Measurements from ENCODE around the gene BIN2. TPM values are rescaled to one million over a fixed set of nuclear protein-coding genes. Genes with fewer than 3 reads are reported as not detected.

Gene BIN2
- total and polyA plus RNA-seq, 10 of the 15 experiments (the other 5 are each of a cell fraction or from before 2014, with no cell fraction given) = 8.6 to 42.9 (median 32.1) TPM

DNA sequence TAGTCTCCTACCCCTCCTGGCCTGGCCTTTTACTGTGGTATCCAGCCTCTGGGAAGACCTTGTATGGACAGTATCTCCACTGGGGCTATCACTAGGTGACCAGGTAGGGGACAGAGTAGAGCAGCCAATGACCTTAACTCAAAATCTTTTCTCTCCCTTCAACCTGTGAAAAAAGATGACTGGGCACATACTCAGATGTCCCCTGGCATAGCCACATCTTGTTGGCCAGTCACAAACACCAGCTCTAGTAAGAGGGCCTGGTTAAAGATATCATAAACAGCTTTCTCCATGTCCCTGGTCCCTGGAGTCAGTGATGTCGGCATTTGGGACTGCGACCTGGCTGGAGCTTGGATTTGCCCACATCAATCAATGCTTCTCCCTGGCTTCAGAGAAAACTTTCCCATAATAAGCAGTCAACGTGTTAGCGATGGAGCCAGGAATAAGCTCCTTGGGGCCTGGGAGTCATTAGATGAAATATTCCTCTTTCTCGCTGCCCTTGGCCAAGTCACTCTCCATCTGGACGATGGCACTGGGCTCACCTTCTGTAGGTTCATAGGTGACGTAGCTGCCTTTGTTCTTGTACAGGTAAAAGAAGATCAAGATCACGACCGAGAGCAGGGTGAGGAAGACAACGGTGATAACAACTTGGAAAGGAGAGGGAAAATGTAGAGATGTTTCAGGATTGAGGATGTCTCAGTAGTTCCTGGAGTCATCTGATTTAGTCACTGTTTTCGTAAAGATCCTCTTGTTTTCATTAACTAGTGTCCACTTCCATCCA is 78.3 kb downstream of the BIN2 start:
- DNase-seq (ENCODE audit: low read depth, low spot score) (no peak), FAIRE-seq (peak; percentile 64), ATAC-seq (peak; percentile 14)
- H4K20me1 ChIP-seq (ENCODE audit: control insufficient read depth, insufficient read depth) = no peaks in the 10 kb centered on the region
- H3K9me3 ChIP-seq (replicated peaks; ENCODE audit: control insufficient read depth, insufficient read depth, low read length) = no peaks in the 10 kb centered on the region
- peaks cover 4% of the 10 kb centered on the region for H3K79me2 ChIP-seq (ENCODE audit: control insufficient read depth, insufficient read depth, low read length)
- ChIA-PET POLR2A (interaction anchor here (1.5 kb wide), 1 partner anchor 15 kb away, joined by 4 read pairs; no protein-coding TSS in a partner anchor), SMC1A (ENCODE audit: uncharacterized antibody, unreplicated experiment) (interaction anchor here (0.7 kb wide), 1 partner anchor 185 kb away, joined by 3 read pairs; no protein-coding TSS in a partner anchor), RAD21 (ENCODE audit: unreplicated experiment) (no interaction called here), CTCF (interaction anchor here (2.0 kb wide), 1 partner anchor 28 kb away, joined by 5 read pairs; the partner anchor contains the start of gene POU6F1)
- TF ChIP-seq ZNF207 (IDR thresholded peaks at IDR 0.05; ENCODE audit: borderline replicate concordance) (no peak), BHLHE40 (IDR thresholded peaks at IDR 0.05; ENCODE audit: borderline replicate concordance in 1 of 2, low read depth in 2 of 2, low read length in 1 of 2) (no peak), POLR2AphosphoS5 (IDR thresholded peaks at IDR 0.05; ENCODE audit: low read length) (peak; percentile 2; the same call in 1 of the 2 replicates), POLR2A (IDR thresholded peaks at IDR 0.05; ENCODE audit: low read depth, low read length) (peak; percentile 50; the same call in 1 of the 2 replicates)
- intact Hi-C loops (cut with micrococcal nuclease; ENCODE audit: unreplicated experiment) = no loop called here
- H3K27me3 ChIP-seq (replicated peaks in 1 of 2; ENCODE audit: control insufficient read depth in 2 of 2, insufficient read depth in 2 of 2, low read length in 1 of 2) = no peaks in the 10 kb centered on the region
- H3K27ac ChIP-seq (ENCODE audit: control insufficient read depth, insufficient read depth) = peak overlapping the region; percentile 48
- no TSS peak for BruUV-seq (replicated peaks)
- no peak overlapping the region for H3K4me3 ChIP-seq
- H3K4me2 ChIP-seq (ENCODE audit: control insufficient read depth, insufficient read depth) = peak overlapping the region; percentile 25; the same call in 1 of the 2 replicates
- H3K9ac ChIP-seq (ENCODE audit: control insufficient read depth, insufficient read depth, low read length) = no peak overlapping the region
- H2AFZ ChIP-seq (ENCODE audit: control insufficient read depth, low read depth, low read length) = no peak overlapping the region
- in situ Hi-C loops (cut with MboI) = no loop called here
- WGBS (ENCODE audit: insufficient coverage, insufficient replicate concordance, low lambda C conversion rate, missing lambda C conversion rate) = 93% methylated on average over 11 of the region's 11 CpGs
- peaks cover 10% of the 10 kb centered on the region for H3K4me1 ChIP-seq (ENCODE audit: control insufficient read depth, insufficient read depth, low read length)
- H3K36me3 ChIP-seq (ENCODE audit: control insufficient read depth in 2 of 2, insufficient read depth in 2 of 2, low read length in 1 of 2) = peaks cover 3 to 29% of the 10 kb centered on the region in 2 experiments

DNA sequence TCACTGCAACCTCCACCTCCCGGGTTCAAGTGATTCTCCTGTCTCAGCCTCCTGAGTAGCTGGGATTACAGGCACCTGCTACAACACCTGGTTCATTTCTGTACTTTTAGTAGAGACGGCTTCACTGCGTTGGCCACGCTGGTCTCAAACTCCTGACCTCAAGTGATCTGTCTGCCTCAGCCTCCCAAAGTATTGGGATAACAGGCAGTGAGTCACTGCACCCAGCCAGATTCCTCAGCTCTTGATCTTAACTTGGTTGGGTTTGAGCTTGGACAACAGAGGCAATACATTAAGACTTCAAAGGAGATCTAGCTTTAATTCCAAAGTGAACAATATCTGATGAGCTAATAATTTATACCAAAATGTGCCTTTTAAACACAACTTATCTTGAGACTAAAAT is 79.7 kb downstream of the BIN2 start:
- SMC1A ChIA-PET (ENCODE audit: uncharacterized antibody, unreplicated experiment) = interaction anchor here (1.2 to 2.1 kb wide), 4 partner anchors 9 to 258 kb away, joined by 4 to 9 read pairs (median 6); no protein-coding TSS in a partner anchor
- Histone ChIP-seq H3K9ac (ENCODE audit: control insufficient read depth, insufficient read depth, low read length) (no peak overlapping the region), H3K79me2 (ENCODE audit: control insufficient read depth, insufficient read depth, low read length) (peaks cover 18% of the 10 kb centered on the region), H3K36me3 (ENCODE audit: control insufficient read depth in 2 of 2, insufficient read depth in 2 of 2, low read length in 1 of 2) (peaks cover 6 to 34% of the 10 kb centered on the region in 2 experiments), H3K27me3 (replicated peaks in 1 of 2; ENCODE audit: control insufficient read depth in 2 of 2, insufficient read depth in 2 of 2, low read length in 1 of 2) (no peaks in the 10 kb centered on the region), H3K9me3 (replicated peaks; ENCODE audit: control insufficient read depth, insufficient read depth, low read length) (no peaks in the 10 kb centered on the region), H3K4me1 (ENCODE audit: control insufficient read depth, insufficient read depth, low read length) (peaks cover 13% of the 10 kb centered on the region), H3K4me2 (ENCODE audit: control insufficient read depth, insufficient read depth) (no peak overlapping the region), H3K4me3 (no peak overlapping the region), H3K27ac (ENCODE audit: control insufficient read depth, insufficient read depth) (no peak overlapping the region), H4K20me1 (ENCODE audit: control insufficient read depth, insufficient read depth) (no peaks in the 10 kb centered on the region), H2AFZ (ENCODE audit: control insufficient read depth, low read depth, low read length) (no peak overlapping the region)
- DNase-seq (ENCODE audit: low read depth, low spot score) (no peak), FAIRE-seq (no peak), ATAC-seq (no peak)
- CTCF ChIA-PET = interaction anchor here (2.0 to 2.3 kb wide), 2 partner anchors 8 to 26 kb away, joined by 5 to 17 read pairs; partner anchors contain the start of gene POU6F1
- POLR2A ChIA-PET = interaction anchor here (0.6 to 1.1 kb wide), 2 partner anchors 57 to 605 kb away, joined by 3 to 4 read pairs; no protein-coding TSS in a partner anchor
- in situ Hi-C loops (cut with MboI) = no loop called here
- WGBS (ENCODE audit: insufficient coverage, insufficient replicate concordance, low lambda C conversion rate, missing lambda C conversion rate) = 98% methylated on average over 4 of the region's 4 CpGs
- no peak for TF ChIP-seq MEF2A (IDR thresholded peaks at IDR 0.05; ENCODE audit: insufficient read depth, low read depth, low read length)
- TF ChIP-seq POLR2A (IDR thresholded peaks at IDR 0.05; ENCODE audit: low read depth, low read length) = 0 out of 2 replicates have a peak, but pooled peaks have one; percentile 20
- TF ChIP-seq POLR2AphosphoS5 (IDR thresholded peaks at IDR 0.05; ENCODE audit: low read length) = peak; percentile 49; the same call in 1 of the 2 replicates
- no peak for TF ChIP-seq HDGF (IDR thresholded peaks at IDR 0.05)
- intact Hi-C loops (cut with micrococcal nuclease; ENCODE audit: unreplicated experiment) = no loop called here
- RAD21 ChIA-PET (ENCODE audit: unreplicated experiment) = interaction anchor here (1.4 kb wide), 1 partner anchor 8 kb away, joined by 3 read pairs; no protein-coding TSS in a partner anchor
- no TSS peak for BruUV-seq (replicated peaks)
